OCI-M1 (cell line): ENCODE results near the gene WDR33.

ENCODE experiments used
- DNase-seq: peaks from one replicate; lab custom pipeline; 2025; lab: John Stamatoyannopoulos, UW

WDR33 gene

GRCh38 chr2:127695491-127696472 is 115.2 kb downstream of the WDR33 start:
- no peak for DNase-seq

GRCh38 chr2:127694986-127695385 is 116.0 kb downstream of the WDR33 start:
- DNase-seq: no peak

GRCh38 chr2:127690696-127691095 is 120.3 kb downstream of the WDR33 start:
- no peak for DNase-seq

GRCh38 chr2:127688405-127688804 is 122.6 kb downstream of the WDR33 start:
- DNase-seq: no peak

- no peak for DNase-seq
These were observed 125.4 kb downstream of the WDR33 start for GRCh38 chr2:127685410-127686080.

- no peak for DNase-seq
These were observed 127.2 kb downstream of the WDR33 start for GRCh38 chr2:127683757-127684156.

GRCh38 chr2:127683056-127683455 is 127.9 kb downstream of the WDR33 start:
- DNase-seq: no peak

GRCh38 chr2:127681976-127682857 is 128.8 kb downstream of the WDR33 start:
- no peak for DNase-seq

GRCh38 chr2:127681288-127681804 is 129.6 kb downstream of the WDR33 start:
- no peak for DNase-seq

- DNase-seq: no peak
These were observed 130.2 kb downstream of the WDR33 start for GRCh38 chr2:127680706-127681287.

GRCh38 chr2:127679680-127680361 is 131.2 kb downstream of the WDR33 start:
- DNase-seq: no peak

GRCh38 chr2:127678991-127679390 is 132.0 kb downstream of the WDR33 start:
- DNase-seq: no peak

- no peak for DNase-seq
These were observed 132.4 kb downstream of the WDR33 start for GRCh38 chr2:127678531-127678930.

- DNase-seq: no peak
These were observed 134.1 kb downstream of the WDR33 start for GRCh38 chr2:127676906-127677305.

- no peak for DNase-seq
These were observed 135.4 kb downstream of the WDR33 start, which contains the start of gene LIMS2 for GRCh38 chr2:127675331-127676261. Gene LIMS2, minus strand, starts transcription at chr2:127675530. Its CDS starts 506 bp downstream, at chr2:127675024.

GRCh38 chr2:127674241-127675209 is 136.4 kb downstream of the WDR33 start:
- no peak for DNase-seq

GRCh38 chr2:127673291-127674069 is 137.5 kb downstream of the WDR33 start:
- DNase-seq: no peak
